GM19193 (cell line): Measurements from ENCODE around the gene USP25.
A peak's percentile ranks its signal among the peaks of the same experiment; 100 is the strongest.

Experiments
- POLR2A ChIP-seq: IDR thresholded peaks from 4 replicates; pipeline ENCODE4 v1.6.1; 2011; ENCODE audit not compliant: insufficient read depth, insufficient read length; ENCODE audit errors: extremely low read depth

The USP25 gene, protein sequence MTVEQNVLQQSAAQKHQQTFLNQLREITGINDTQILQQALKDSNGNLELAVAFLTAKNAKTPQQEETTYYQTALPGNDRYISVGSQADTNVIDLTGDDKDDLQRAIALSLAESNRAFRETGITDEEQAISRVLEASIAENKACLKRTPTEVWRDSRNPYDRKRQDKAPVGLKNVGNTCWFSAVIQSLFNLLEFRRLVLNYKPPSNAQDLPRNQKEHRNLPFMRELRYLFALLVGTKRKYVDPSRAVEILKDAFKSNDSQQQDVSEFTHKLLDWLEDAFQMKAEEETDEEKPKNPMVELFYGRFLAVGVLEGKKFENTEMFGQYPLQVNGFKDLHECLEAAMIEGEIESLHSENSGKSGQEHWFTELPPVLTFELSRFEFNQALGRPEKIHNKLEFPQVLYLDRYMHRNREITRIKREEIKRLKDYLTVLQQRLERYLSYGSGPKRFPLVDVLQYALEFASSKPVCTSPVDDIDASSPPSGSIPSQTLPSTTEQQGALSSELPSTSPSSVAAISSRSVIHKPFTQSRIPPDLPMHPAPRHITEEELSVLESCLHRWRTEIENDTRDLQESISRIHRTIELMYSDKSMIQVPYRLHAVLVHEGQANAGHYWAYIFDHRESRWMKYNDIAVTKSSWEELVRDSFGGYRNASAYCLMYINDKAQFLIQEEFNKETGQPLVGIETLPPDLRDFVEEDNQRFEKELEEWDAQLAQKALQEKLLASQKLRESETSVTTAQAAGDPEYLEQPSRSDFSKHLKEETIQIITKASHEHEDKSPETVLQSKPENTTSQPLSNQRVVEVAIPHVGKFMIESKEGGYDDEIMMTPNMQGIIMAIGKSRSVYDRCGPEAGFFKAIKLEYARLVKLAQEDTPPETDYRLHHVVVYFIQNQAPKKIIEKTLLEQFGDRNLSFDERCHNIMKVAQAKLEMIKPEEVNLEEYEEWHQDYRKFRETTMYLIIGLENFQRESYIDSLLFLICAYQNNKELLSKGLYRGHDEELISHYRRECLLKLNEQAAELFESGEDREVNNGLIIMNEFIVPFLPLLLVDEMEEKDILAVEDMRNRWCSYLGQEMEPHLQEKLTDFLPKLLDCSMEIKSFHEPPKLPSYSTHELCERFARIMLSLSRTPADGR

DNA sequence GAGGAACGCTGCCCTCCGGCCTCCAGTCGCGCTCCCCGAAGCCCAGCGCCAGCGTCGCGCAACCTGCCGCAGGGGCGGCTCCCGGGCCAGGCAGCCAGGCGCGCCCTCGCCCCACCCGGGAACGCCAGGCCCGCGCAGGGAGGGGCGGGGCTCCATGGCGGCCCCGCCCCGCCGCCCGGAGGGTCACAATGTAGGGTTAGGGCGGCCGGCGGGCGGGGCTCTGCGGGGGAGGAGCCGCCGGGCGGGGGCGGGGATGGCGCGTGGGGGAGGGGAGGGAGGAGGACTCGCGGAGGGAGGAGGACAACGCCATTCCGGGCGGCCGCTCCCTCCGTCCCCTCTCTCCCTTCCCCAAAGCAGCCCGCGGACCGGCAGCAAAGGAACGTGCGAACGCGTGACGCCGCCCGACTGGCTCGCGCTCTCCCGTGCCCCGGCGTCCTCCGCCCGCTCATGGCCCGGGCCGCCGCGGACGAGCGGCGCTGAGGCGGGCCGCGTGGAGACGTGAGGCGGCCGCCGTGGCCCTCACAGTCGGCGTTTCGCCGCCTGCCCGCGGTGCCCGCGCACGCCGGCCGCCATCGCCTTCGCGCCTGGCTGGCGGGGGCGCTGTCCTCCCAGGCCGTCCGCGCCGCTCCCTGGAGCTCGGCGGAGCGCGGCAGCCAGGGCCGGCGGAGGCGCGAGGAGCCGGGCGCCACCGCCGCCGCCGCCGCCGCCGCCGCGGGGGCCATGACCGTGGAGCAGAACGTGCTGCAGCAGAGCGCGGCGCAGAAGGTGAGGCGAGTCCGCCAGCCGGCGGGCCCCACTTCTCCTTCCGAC is at the start of gene USP25:
Gene USP25, plus strand, starts transcription at position 309 of the 810 bp plus-strand sequence. Its CDS starts 412 bp downstream, at position 721.
- peak; percentile 75 for TF ChIP-seq POLR2A

DNA sequence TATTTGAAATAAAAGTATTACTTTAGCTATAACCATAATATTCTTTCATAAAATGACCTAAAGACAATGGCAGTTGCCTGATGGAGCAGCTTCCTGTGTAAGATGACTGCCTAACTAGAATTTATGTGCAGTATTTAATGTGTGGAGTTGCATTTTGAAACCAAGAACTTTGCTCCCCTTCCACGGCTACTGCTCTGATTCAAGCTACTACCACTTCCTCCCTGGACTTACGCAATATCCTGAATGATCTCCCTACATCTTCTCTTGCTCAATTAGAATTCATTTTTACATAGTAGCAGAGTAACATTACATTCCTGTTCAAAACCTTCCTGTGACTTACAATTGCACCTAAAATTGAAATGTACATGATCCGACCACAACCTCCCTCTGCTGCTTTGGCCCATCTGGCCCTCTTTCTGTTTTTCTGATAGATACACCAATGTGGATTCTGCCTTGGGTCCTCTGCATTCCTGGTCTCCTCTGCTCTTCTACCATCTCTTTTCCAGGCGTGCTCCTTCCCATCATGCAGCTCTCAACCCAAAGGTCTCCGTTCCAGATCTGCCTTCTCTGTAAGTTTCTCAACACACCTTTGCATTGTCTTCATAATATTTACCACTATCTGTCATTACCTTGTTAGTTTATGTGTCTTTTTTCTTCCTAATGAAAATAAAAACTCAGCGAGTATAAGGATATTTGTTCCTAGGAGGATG is 47.4 kb upstream of the USP25 start:
- no peak for TF ChIP-seq POLR2A

- TF ChIP-seq POLR2A = no peak
Measured at GRCh38 chr21:15682977-15683376, 46.8 kb upstream of the USP25 start.

- no peak for TF ChIP-seq POLR2A
Measured at GRCh38 chr21:15686506-15686905, 43.3 kb upstream of the USP25 start.

- no peak for TF ChIP-seq POLR2A
Measured at GRCh38 chr21:15687208-15687607, 42.6 kb upstream of the USP25 start.

- no peak for TF ChIP-seq POLR2A
Measured at GRCh38 chr21:15688016-15688415, 41.8 kb upstream of the USP25 start.

- no peak for TF ChIP-seq POLR2A
Measured at GRCh38 chr21:15688809-15689208, 41.0 kb upstream of the USP25 start.

DNA sequence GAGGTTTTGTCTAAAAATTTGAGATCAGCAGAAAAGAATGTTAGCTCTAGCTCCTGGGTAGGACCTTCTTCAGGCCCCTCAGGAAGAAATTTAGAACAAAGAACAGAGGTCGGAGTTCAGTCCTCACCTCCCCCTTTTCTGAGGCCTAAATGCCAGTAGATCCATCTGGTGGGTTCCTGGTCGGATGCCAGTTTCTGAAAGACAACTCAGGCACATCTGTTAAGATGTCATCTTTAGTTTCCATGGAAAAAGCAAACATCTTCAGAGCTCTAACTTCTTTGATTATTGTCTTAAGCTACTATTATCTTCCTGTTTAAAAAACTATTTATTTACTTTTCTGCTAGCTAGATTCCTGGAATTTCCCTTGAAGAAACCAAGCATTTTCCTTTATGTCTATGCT is 37.1 kb upstream of the USP25 start:
- no peak for TF ChIP-seq POLR2A

DNA sequence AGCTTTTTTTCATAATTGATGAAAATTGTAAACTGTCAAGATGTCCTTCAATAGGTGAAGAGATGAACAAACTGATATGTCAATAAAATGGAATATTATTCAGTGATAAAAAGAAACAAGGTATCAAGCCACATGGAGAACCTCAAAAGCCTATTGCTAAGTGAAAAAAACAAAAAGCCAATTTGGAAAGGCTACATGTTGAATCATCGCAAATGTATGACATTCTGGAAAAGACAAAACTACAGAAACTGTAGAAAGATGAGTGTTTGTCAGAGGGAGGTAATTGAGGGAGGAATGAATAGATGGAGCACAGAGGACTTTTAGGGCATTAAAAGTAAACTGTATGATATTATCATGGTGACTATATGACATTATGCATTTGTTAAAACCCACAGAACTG is 34.5 kb upstream of the USP25 start:
- no peak for TF ChIP-seq POLR2A

- TF ChIP-seq POLR2A = no peak
Measured at GRCh38 chr21:15701830-15702229, 28.0 kb upstream of the USP25 start.

- no peak for TF ChIP-seq POLR2A
Measured at GRCh38 chr21:15703932-15704331, 25.9 kb upstream of the USP25 start.

DNA sequence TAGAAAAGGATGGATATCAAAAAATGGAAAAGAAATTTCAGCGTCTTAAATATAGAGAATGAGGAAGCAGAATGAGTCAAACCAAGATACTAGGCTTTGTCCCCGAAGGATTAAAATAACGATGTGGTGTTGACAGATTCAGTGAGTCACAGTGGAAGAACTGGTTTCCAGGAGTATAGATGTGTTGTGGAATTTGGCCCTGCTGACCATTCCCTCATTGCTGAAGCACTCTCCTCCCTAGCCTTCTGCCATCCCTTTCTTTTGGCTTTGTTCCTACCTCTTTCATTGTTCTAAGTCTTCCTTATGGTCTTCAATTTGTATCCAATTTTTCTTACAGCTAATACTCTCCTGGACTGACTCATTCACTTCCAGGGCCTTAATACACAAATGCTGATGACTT is 23.1 kb upstream of the USP25 start:
- no peak for TF ChIP-seq POLR2A

GRCh38 chr21:15713412-15713811 is 16.4 kb upstream of the USP25 start:
- TF ChIP-seq POLR2A = no peak

DNA sequence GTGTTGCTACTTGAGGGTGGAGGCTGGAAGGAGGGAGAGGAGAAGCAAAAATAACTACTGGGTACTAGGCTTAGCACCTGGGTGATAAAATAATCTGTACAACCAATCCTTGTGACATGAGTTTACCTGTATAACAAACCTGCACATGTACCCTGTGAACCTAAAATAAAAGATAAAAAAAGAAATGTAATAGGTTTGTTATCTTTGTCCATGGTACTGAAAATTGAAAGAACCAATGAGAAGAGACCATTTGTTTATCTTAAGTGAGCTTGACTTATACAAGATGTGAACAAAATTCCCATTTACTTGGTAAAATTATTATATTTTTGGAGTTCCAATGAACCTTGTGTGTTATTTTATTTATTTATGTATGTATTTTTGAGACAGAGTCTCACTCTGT is 11.1 kb upstream of the USP25 start:
- TF ChIP-seq POLR2A = no peak
